SK-N-SH treated with all-trans-retinoic acid at 6 μM for 48 hours (cell line): ENCODE measurements around the gene EMID1.

Experiments used
- ATAC-seq: fragments of 200-7000 bp; cut with Tn5 transposase; 3 replicates; pipeline ENCODE4 v1.9.1; 2020; ENCODE audit warnings: mild to moderate bottlenecking, moderate library complexity
- ARNTL ChIP-seq: fragments of 450-650 bp; formaldehyde crosslinking; IDR thresholded peaks from 2 replicates; pipeline ENCODE4 v1.5.0; 2020; ENCODE audit warnings: low read depth, mild to moderate bottlenecking, moderate library complexity, borderline replicate concordance
- BACH2 ChIP-seq: fragments of 250-450 bp; sonication (Bioruptor Pico); IDR thresholded peaks from 2 replicates; pipeline ENCODE4 v1.9.0; 2021; ENCODE audit warnings: mild to moderate bottlenecking, borderline replicate concordance
- CREB5 ChIP-seq: fragments of 250-450 bp; sonication (Bioruptor Pico); IDR thresholded peaks from 2 replicates; pipeline ENCODE4 v1.5.1; 2020; ENCODE audit warnings: low read depth, mild to moderate bottlenecking, moderate library complexity
- CSDC2 ChIP-seq: fragments of 250-450 bp; sonication (Bioruptor Pico); IDR thresholded peaks from 2 replicates; pipeline ENCODE4 v1.5.0; 2020; ENCODE audit warnings: mild to moderate bottlenecking, moderate library complexity
- ESRRG ChIP-seq: fragments of 250-450 bp; sonication (Bioruptor Pico); IDR thresholded peaks from 2 replicates; pipeline ENCODE4 v1.6.1; 2021; ENCODE audit warnings: mild to moderate bottlenecking
- GLIS3 ChIP-seq: fragments of 250-450 bp; sonication (Bioruptor Pico); IDR thresholded peaks from 2 replicates; pipeline ENCODE4 v1.5.0; 2020; ENCODE audit warnings: mild to moderate bottlenecking, moderate library complexity
- ISL1 ChIP-seq: fragments of 250-450 bp; sonication (Bioruptor Pico); IDR thresholded peaks from 2 replicates; pipeline ENCODE4 v2.1.2; 2022; ENCODE audit warnings: mild to moderate bottlenecking, moderate library complexity
- OSR1 ChIP-seq: fragments of 250-450 bp; sonication (Bioruptor Pico); IDR thresholded peaks from 2 replicates; pipeline ENCODE4 v1.8.0; 2022; ENCODE audit warnings: moderate library complexity, mild to moderate bottlenecking, inconsistent platforms
- RARB ChIP-seq: fragments of 250-450 bp; sonication (Bioruptor Pico); IDR thresholded peaks from 2 replicates; pipeline ENCODE4 v1.8.0; 2021; ENCODE audit warnings: mild to moderate bottlenecking, moderate library complexity
- SNAI2 ChIP-seq: fragments of 250-450 bp; sonication (Bioruptor Pico); IDR thresholded peaks from 2 replicates; pipeline ENCODE4 v1.5.0; 2020; ENCODE audit warnings: mild to moderate bottlenecking, moderate library complexity
- TCF4 ChIP-seq: fragments of 250-450 bp; sonication (Bioruptor Pico); IDR thresholded peaks from 2 replicates; pipeline ENCODE4 v1.8.0; 2021; ENCODE audit warnings: mild to moderate bottlenecking, moderate library complexity, borderline replicate concordance
- TOX ChIP-seq: fragments of 250-450 bp; sonication (Bioruptor Pico); IDR thresholded peaks from 2 replicates; pipeline ENCODE4 v1.8.0; 2021; ENCODE audit warnings: mild to moderate bottlenecking, moderate library complexity, borderline replicate concordance
- TSHZ2 ChIP-seq: fragments of 250-450 bp; sonication (Bioruptor Pico); IDR thresholded peaks from 2 replicates; pipeline ENCODE4 v1.5.0; 2020; ENCODE audit warnings: mild to moderate bottlenecking, moderate library complexity
- ZC3H10 ChIP-seq: fragments of 250-450 bp; sonication (Bioruptor Pico); IDR thresholded peaks from 2 replicates; pipeline ENCODE4 v1.5.1; 2021; ENCODE audit warnings: mild to moderate bottlenecking, moderate library complexity
- ZFP3 ChIP-seq: fragments of 250-450 bp; sonication (Bioruptor Pico); IDR thresholded peaks from 2 replicates; pipeline ENCODE4 v1.5.0; 2020; ENCODE audit warnings: mild to moderate bottlenecking, moderate library complexity
- ZFP30 ChIP-seq: fragments of 450-650 bp; formaldehyde crosslinking; IDR thresholded peaks from 2 replicates; pipeline ENCODE4 v1.5.0; 2022; ENCODE audit warnings: mild to moderate bottlenecking, moderate library complexity
- ZNF565 ChIP-seq: fragments of 450-650 bp; formaldehyde crosslinking; conservative IDR thresholded peaks from 2 replicates; pipeline ENCODE4 v1.5.0; 2020; ENCODE audit warnings: low read depth, mild to moderate bottlenecking, moderate library complexity
- ZNF70 ChIP-seq: fragments of 450-650 bp; formaldehyde crosslinking; IDR thresholded peaks from 2 replicates; pipeline ENCODE4 v1.5.0; 2020; ENCODE audit warnings: mild to moderate bottlenecking, moderate library complexity
- TF ChIP-seq, protein P1 (sequence below): fragments of 250-450 bp; sonication (Bioruptor Pico); IDR thresholded peaks from 2 replicates; pipeline ENCODE4 v1.8.0; 2020; ENCODE audit warnings: mild to moderate bottlenecking, moderate library complexity, borderline replicate concordance
- TF ChIP-seq, protein P2 (sequence below): fragments of 250-450 bp; sonication (Bioruptor Pico); IDR thresholded peaks from 2 replicates; pipeline ENCODE4 v1.5.1; 2021; ENCODE audit warnings: mild to moderate bottlenecking, moderate library complexity
- TF ChIP-seq, protein P3 (sequence below): fragments of 250-450 bp; sonication (Bioruptor Pico); IDR thresholded peaks from 2 replicates; pipeline ENCODE4 v1.8.0; 2021; ENCODE audit warnings: low read depth, mild to moderate bottlenecking, moderate library complexity, borderline replicate concordance

EMID1 gene

GRCh38 chr22:29212743-29213142 lies 7.0 kb downstream of the EMID1 start:
- ATAC-seq: no peak
- TF ChIP-seq BACH2 (CRISPR knock-in tag): no peak
- TF ChIP-seq ZNF565: no peak
- TF ChIP-seq TOX: no peak
- TF ChIP-seq, protein P1, sequence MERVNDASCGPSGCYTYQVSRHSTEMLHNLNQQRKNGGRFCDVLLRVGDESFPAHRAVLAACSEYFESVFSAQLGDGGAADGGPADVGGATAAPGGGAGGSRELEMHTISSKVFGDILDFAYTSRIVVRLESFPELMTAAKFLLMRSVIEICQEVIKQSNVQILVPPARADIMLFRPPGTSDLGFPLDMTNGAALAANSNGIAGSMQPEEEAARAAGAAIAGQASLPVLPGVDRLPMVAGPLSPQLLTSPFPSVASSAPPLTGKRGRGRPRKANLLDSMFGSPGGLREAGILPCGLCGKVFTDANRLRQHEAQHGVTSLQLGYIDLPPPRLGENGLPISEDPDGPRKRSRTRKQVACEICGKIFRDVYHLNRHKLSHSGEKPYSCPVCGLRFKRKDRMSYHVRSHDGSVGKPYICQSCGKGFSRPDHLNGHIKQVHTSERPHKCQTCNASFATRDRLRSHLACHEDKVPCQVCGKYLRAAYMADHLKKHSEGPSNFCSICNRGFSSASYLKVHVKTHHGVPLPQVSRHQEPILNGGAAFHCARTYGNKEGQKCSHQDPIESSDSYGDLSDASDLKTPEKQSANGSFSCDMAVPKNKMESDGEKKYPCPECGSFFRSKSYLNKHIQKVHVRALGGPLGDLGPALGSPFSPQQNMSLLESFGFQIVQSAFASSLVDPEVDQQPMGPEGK (CRISPR knock-in tag): no peak
- no peak for TF ChIP-seq CSDC2 (CRISPR knock-in tag)
- no peak for TF ChIP-seq ZC3H10 (CRISPR knock-in tag)
- no peak for TF ChIP-seq ZNF70
- TF ChIP-seq OSR1 (CRISPR knock-in tag): no peak
- TF ChIP-seq, protein P2, sequence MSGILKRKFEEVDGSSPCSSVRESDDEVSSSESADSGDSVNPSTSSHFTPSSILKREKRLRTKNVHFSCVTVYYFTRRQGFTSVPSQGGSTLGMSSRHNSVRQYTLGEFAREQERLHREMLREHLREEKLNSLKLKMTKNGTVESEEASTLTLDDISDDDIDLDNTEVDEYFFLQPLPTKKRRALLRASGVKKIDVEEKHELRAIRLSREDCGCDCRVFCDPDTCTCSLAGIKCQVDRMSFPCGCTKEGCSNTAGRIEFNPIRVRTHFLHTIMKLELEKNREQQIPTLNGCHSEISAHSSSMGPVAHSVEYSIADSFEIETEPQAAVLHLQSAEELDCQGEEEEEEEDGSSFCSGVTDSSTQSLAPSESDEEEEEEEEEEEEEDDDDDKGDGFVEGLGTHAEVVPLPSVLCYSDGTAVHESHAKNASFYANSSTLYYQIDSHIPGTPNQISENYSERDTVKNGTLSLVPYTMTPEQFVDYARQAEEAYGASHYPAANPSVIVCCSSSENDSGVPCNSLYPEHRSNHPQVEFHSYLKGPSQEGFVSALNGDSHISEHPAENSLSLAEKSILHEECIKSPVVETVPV (CRISPR knock-in tag): no peak
- TF ChIP-seq ZFP3: no peak
- TF ChIP-seq ESRRG (CRISPR knock-in tag): no peak
- TF ChIP-seq SNAI2: no peak
- TF ChIP-seq, all 23 proteins: peak for 0

- TF ChIP-seq CSDC2 (CRISPR knock-in tag) (no peak), CREB5 (CRISPR knock-in tag) (no peak), TCF4 (no peak), ZNF565 (no peak), GLIS3 (CRISPR knock-in tag) (no peak), ZC3H10 (CRISPR knock-in tag) (no peak), ISL1 (CRISPR knock-in tag) (no peak), ARNTL (no peak), ESRRG (CRISPR knock-in tag) (no peak)
- TF ChIP-seq, protein P3, sequence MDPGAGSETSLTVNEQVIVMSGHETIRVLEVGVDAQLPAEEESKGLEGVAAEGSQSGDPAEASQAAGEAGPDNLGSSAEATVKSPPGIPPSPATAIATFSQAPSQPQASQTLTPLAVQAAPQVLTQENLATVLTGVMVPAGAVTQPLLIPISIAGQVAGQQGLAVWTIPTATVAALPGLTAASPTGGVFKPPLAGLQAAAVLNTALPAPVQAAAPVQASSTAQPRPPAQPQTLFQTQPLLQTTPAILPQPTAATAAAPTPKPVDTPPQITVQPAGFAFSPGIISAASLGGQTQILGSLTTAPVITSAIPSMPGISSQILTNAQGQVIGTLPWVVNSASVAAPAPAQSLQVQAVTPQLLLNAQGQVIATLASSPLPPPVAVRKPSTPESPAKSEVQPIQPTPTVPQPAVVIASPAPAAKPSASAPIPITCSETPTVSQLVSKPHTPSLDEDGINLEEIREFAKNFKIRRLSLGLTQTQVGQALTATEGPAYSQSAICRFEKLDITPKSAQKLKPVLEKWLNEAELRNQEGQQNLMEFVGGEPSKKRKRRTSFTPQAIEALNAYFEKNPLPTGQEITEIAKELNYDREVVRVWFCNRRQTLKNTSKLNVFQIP (CRISPR knock-in tag): no peak
- ATAC-seq: no peak
Measured at GRCh38 chr22:29213493-29213892, 7.8 kb downstream of the EMID1 start.

DNA sequence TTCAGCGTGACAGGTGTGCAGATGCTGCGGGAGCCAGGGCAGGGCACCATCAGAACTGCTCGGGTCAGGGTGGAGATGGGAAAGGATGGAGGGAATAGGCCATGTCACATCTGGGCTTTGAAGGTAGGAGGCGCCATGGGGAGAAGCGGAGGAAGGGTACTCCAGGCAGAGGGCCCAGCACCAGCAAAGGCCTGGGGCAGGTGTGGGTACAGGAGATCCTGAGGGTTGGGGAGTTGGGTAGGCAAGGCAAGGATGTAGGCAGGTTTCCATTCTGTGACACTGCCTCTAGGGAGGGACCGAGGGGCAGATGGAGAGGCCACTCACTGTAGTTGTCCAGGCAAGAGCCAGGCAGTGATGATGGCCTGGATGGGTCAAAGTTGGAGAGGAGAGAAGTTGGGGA lies 8.5 kb downstream of the EMID1 start:
- TF ChIP-seq ISL1 (CRISPR knock-in tag) (no peak), ESRRG (CRISPR knock-in tag) (no peak), ZFP30 (CRISPR knock-in tag) (no peak), OSR1 (CRISPR knock-in tag) (no peak), TOX (no peak), ZNF565 (no peak), RARB (no peak), ZC3H10 (CRISPR knock-in tag) (no peak), CSDC2 (CRISPR knock-in tag) (no peak), SNAI2 (no peak), ZFP3 (no peak), TSHZ2 (CRISPR knock-in tag) (no peak), GLIS3 (CRISPR knock-in tag) (no peak), CREB5 (CRISPR knock-in tag) (no peak), ZNF70 (no peak), ARNTL (no peak)
- TF ChIP-seq, protein P1 (CRISPR knock-in tag): no peak
- TF ChIP-seq, protein P2 (CRISPR knock-in tag): no peak
- TF ChIP-seq, protein P3 (CRISPR knock-in tag): no peak
- ATAC-seq: no peak
